ENCODE measurements around the gene AP3B1.

DNA sequence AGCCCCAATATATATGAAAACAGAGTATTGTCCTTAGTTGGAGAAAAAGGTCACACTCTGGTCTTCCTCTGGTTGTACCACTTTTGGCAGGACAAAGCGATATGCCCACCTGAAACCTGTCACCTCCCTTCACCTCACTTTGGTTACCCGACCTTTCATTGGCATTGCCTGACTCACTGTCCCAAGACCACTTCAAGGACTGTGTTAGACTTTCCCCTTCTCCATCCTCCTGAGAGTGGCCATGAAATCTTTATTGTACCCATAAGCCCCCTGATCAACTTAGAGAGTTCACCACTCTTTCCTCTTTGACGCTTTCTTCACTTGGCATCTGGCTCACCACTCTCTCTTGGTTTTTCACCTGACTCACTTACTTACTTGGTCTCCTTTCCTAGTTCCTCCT, 32.4 kb upstream of the AP3B1 start:
- TF ChIP-seq, protein P1, sequence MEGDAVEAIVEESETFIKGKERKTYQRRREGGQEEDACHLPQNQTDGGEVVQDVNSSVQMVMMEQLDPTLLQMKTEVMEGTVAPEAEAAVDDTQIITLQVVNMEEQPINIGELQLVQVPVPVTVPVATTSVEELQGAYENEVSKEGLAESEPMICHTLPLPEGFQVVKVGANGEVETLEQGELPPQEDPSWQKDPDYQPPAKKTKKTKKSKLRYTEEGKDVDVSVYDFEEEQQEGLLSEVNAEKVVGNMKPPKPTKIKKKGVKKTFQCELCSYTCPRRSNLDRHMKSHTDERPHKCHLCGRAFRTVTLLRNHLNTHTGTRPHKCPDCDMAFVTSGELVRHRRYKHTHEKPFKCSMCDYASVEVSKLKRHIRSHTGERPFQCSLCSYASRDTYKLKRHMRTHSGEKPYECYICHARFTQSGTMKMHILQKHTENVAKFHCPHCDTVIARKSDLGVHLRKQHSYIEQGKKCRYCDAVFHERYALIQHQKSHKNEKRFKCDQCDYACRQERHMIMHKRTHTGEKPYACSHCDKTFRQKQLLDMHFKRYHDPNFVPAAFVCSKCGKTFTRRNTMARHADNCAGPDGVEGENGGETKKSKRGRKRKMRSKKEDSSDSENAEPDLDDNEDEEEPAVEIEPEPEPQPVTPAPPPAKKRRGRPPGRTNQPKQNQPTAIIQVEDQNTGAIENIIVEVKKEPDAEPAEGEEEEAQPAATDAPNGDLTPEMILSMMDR (conservative IDR thresholded peaks at IDR 0.05 in 1 of 2, IDR thresholded peaks at IDR 0.05 in 1 of 2; ENCODE audit: low read depth in 1 of 2, low read length in 2 of 2), result no peak
- no peak for TF ChIP-seq EZH2 (IDR thresholded peaks at IDR 0.05; ENCODE audit: low read length, missing control alignments)

All from fibroblast of lung (primary cell).